Effector memory CD4-positive, alpha-beta T cell (primary cell): ENCODE data around the gene TINCR.

Source experiments
- DNase-seq, 3 donors: peaks; one replicate each; pipeline ENCODE4 v3.0.0-alpha.2; 2020
- H3K27ac ChIP-seq: 2 replicates; pipeline ENCODE4 v1.7.0; 2013; ENCODE audit warnings: mild to moderate bottlenecking, low read length, moderate library complexity; ENCODE audit not compliant: insufficient read depth, poor library complexity, severe bottlenecking
- H3K27me3 ChIP-seq: replicated peaks from 2 replicates; pipeline ENCODE4 v1.7.0; 2013; ENCODE audit warnings: mild to moderate bottlenecking, low read length; ENCODE audit not compliant: insufficient read depth, control insufficient read depth, poor library complexity, severe bottlenecking
- H3K36me3 ChIP-seq: 2 replicates; pipeline ENCODE4 v1.7.0; 2013; ENCODE audit warnings: mild to moderate bottlenecking, low read length, moderate library complexity; ENCODE audit not compliant: control insufficient read depth, insufficient read depth
- H3K4me1 ChIP-seq: 2 replicates; pipeline ENCODE4 v1.7.0; 2013; ENCODE audit warnings: low read length, mild to moderate bottlenecking; ENCODE audit not compliant: control insufficient read depth, insufficient read depth, poor library complexity, severe bottlenecking
- H3K4me3 ChIP-seq: 2 replicates; pipeline ENCODE4 v1.7.0; 2013; ENCODE audit warnings: low read length, low read depth, mild to moderate bottlenecking; ENCODE audit not compliant: insufficient read depth, poor library complexity, severe bottlenecking
- H3K9me3 ChIP-seq: 2 replicates; pipeline ENCODE4 v1.7.0; 2013; ENCODE audit warnings: mild to moderate bottlenecking, low read length, moderate library complexity; ENCODE audit not compliant: control insufficient read depth

Gene TINCR

GRCh38 chr19:5522106-5522505 lies 45.6 kb downstream of the TINCR start:
- H3K4me1 ChIP-seq, result no peaks in the 10 kb centered on the region
- no peaks in the 10 kb centered on the region for H3K27me3 ChIP-seq
- H3K36me3 ChIP-seq, result no peaks in the 10 kb centered on the region
- no peak for DNase-seq
- H3K27ac ChIP-seq, result no peak overlapping the region
- H3K9me3 ChIP-seq, result no peaks in the 10 kb centered on the region
- H3K4me3 ChIP-seq, result no peak overlapping the region

GRCh38 chr19:5520501-5520900 lies 47.3 kb downstream of the TINCR start:
- DNase-seq, result no peak
- no peaks in the 10 kb centered on the region for H3K4me1 ChIP-seq
- H3K9me3 ChIP-seq, result peaks cover 4% of the 10 kb centered on the region
- H3K36me3 ChIP-seq, result no peaks in the 10 kb centered on the region
- no peak overlapping the region for H3K4me3 ChIP-seq
- no peak overlapping the region for H3K27ac ChIP-seq
- H3K27me3 ChIP-seq, result no peaks in the 10 kb centered on the region

- Histone ChIP-seq H3K4me1 (no peaks in the 10 kb centered on the region), H3K27me3 (no peaks in the 10 kb centered on the region), H3K4me3 (no peak overlapping the region), H3K27ac (no peak overlapping the region), H3K9me3 (peaks cover 4% of the 10 kb centered on the region), H3K36me3 (no peaks in the 10 kb centered on the region)
- DNase-seq, result no peak
Measured at GRCh38 chr19:5519076-5519475, 48.7 kb downstream of the TINCR start.

GRCh38 chr19:5515737-5516136 lies 52.0 kb downstream of the TINCR start:
- peaks cover 4% of the 10 kb centered on the region for H3K9me3 ChIP-seq
- H3K4me1 ChIP-seq, result no peaks in the 10 kb centered on the region
- no peak overlapping the region for H3K27ac ChIP-seq
- H3K27me3 ChIP-seq, result no peaks in the 10 kb centered on the region
- no peaks in the 10 kb centered on the region for H3K36me3 ChIP-seq
- no peak for DNase-seq
- H3K4me3 ChIP-seq, result no peak overlapping the region

- H3K27ac ChIP-seq, result no peak overlapping the region
- H3K4me3 ChIP-seq, result no peak overlapping the region
- H3K4me1 ChIP-seq, result no peaks in the 10 kb centered on the region
- peaks cover 4% of the 10 kb centered on the region for H3K9me3 ChIP-seq
- no peak for DNase-seq
- no peaks in the 10 kb centered on the region for H3K36me3 ChIP-seq
- H3K27me3 ChIP-seq, result no peaks in the 10 kb centered on the region
Measured at GRCh38 chr19:5514001-5514400, 53.8 kb downstream of the TINCR start.

- H3K4me3 ChIP-seq, result no peak overlapping the region
- H3K9me3 ChIP-seq, result peaks cover 4% of the 10 kb centered on the region
- no peaks in the 10 kb centered on the region for H3K4me1 ChIP-seq
- H3K27ac ChIP-seq, result no peak overlapping the region
- DNase-seq, result no peak
- no peaks in the 10 kb centered on the region for H3K27me3 ChIP-seq
- H3K36me3 ChIP-seq, result no peaks in the 10 kb centered on the region
Measured at GRCh38 chr19:5512715-5513114, 55.0 kb downstream of the TINCR start.
